Measurements from ENCODE around the gene ZNF507.

ZNF507 gene

GRCh38 chr19:32397671-32398101, 52.3 kb downstream of the ZNF507 start:
- no peak overlapping the region for H2BK5ac ChIP-seq (ENCODE audit: low read length)
- H3K4ac ChIP-seq (ENCODE audit: low read length), result no peak overlapping the region
- peaks cover 1% of the 10 kb centered on the region for H3K79me1 ChIP-seq (ENCODE audit: low read depth, low read length)
- H3K27me3 ChIP-seq (ENCODE audit: control insufficient read depth in 3 of 3, insufficient read depth in 3 of 3, low read depth in 1 of 3, low read length in 3 of 3), result no peaks in the 10 kb centered on the region
- no peak overlapping the region for H2BK12ac ChIP-seq (ENCODE audit: low read length)
- H4K8ac ChIP-seq (ENCODE audit: low read depth, low read length), result no peak overlapping the region
- no peak overlapping the region for H2BK15ac ChIP-seq (ENCODE audit: low read length)
- no peak for DNase-seq (ENCODE audit: low spot score)
- H3K9me3 ChIP-seq (replicated peaks in 1 of 2; ENCODE audit: control insufficient read depth in 2 of 2, insufficient read depth in 1 of 2, low read depth in 1 of 2, low read length in 2 of 2), result no peaks in the 10 kb centered on the region
- H3K18ac ChIP-seq (ENCODE audit: low read length), result no peak overlapping the region
- no CpG with 5 or more reads among the region's 5 CpGs for WGBS, 2 donors (ENCODE audit: extremely low coverage in 2 of 2, insufficient read length in 2 of 2, insufficient replicate concordance in 1 of 2)
- H3K14ac ChIP-seq (ENCODE audit: low read length), result no peak overlapping the region
- H2AK5ac ChIP-seq (ENCODE audit: low read depth, low read length), result no peak overlapping the region
- H3K23ac ChIP-seq (ENCODE audit: low read depth, low read length, poor library complexity), result no peak overlapping the region
- H3K4me2 ChIP-seq (ENCODE audit: insufficient read depth, low read length, poor library complexity, severe bottlenecking), result no peak overlapping the region
- H3K4me3 ChIP-seq (ENCODE audit: low read length in 2 of 2), result no peak overlapping the region
- H3K4me1 ChIP-seq (ENCODE audit: control insufficient read depth in 2 of 2, insufficient read depth in 1 of 2, low read depth in 1 of 2, low read length in 2 of 2), result no peaks in the 10 kb centered on the region
- no peak overlapping the region for H2BK120ac ChIP-seq (ENCODE audit: low read depth, low read length)
- H3K9ac ChIP-seq (ENCODE audit: low read depth, low read length, poor library complexity), result no peak overlapping the region
- no peak overlapping the region for H2AFZ ChIP-seq (ENCODE audit: low read length)
- no peak overlapping the region for H3K27ac ChIP-seq (replicated peaks; ENCODE audit: low read length)
- H4K91ac ChIP-seq (ENCODE audit: low read depth, low read length, poor library complexity), result no peak overlapping the region
- peaks cover 0 to 41% of the 10 kb centered on the region in 2 donors for H3K36me3 ChIP-seq (replicated peaks in 1 of 2; ENCODE audit: control insufficient read depth in 2 of 2, insufficient read depth in 2 of 2, low read length in 2 of 2)

- H3K27me3 ChIP-seq (ENCODE audit: control insufficient read depth in 3 of 3, insufficient read depth in 3 of 3, low read depth in 1 of 3, low read length in 3 of 3), result no peaks in the 10 kb centered on the region
- H3K18ac ChIP-seq (ENCODE audit: low read length), result no peak overlapping the region
- no CpG with 5 or more reads among the region's 1 CpG for WGBS, 2 donors (ENCODE audit: extremely low coverage in 2 of 2, insufficient read length in 2 of 2, insufficient replicate concordance in 1 of 2)
- H3K4ac ChIP-seq (ENCODE audit: low read length), result no peak overlapping the region
- H3K14ac ChIP-seq (ENCODE audit: low read length), result no peak overlapping the region
- no peak overlapping the region for H3K23ac ChIP-seq (ENCODE audit: low read depth, low read length, poor library complexity)
- no peak overlapping the region for H4K8ac ChIP-seq (ENCODE audit: low read depth, low read length)
- peaks cover 7 to 9% of the 10 kb centered on the region in 2 donors for H3K4me1 ChIP-seq (ENCODE audit: control insufficient read depth in 2 of 2, insufficient read depth in 1 of 2, low read depth in 1 of 2, low read length in 2 of 2)
- no peak overlapping the region for H2BK120ac ChIP-seq (ENCODE audit: low read depth, low read length)
- no peak overlapping the region for H2BK15ac ChIP-seq (ENCODE audit: low read length)
- H3K9me3 ChIP-seq (replicated peaks in 1 of 2; ENCODE audit: control insufficient read depth in 2 of 2, insufficient read depth in 1 of 2, low read depth in 1 of 2, low read length in 2 of 2), result no peaks in the 10 kb centered on the region
- no peak overlapping the region for H3K4me2 ChIP-seq (ENCODE audit: insufficient read depth, low read length, poor library complexity, severe bottlenecking)
- no peak overlapping the region for H3K27ac ChIP-seq (replicated peaks; ENCODE audit: low read length)
- H2BK5ac ChIP-seq (ENCODE audit: low read length), result no peak overlapping the region
- H2AFZ ChIP-seq (ENCODE audit: low read length), result no peak overlapping the region
- no peak for DNase-seq (ENCODE audit: low spot score)
- H3K79me1 ChIP-seq (ENCODE audit: low read depth, low read length), result peaks cover 2% of the 10 kb centered on the region
- H4K91ac ChIP-seq (ENCODE audit: low read depth, low read length, poor library complexity), result no peak overlapping the region
- H3K4me3 ChIP-seq (ENCODE audit: low read length in 2 of 2), result no peak overlapping the region
- no peak overlapping the region for H2BK12ac ChIP-seq (ENCODE audit: low read length)
- H2AK5ac ChIP-seq (ENCODE audit: low read depth, low read length), result no peak overlapping the region
- H3K9ac ChIP-seq (ENCODE audit: low read depth, low read length, poor library complexity), result no peak overlapping the region
- H3K36me3 ChIP-seq (replicated peaks in 1 of 2; ENCODE audit: control insufficient read depth in 2 of 2, insufficient read depth in 2 of 2, low read length in 2 of 2), result peaks cover 0 to 21% of the 10 kb centered on the region in 2 donors
Measured at GRCh38 chr19:32401992-32402391, 56.6 kb downstream of the ZNF507 start.

- no peak overlapping the region for H3K23ac ChIP-seq (ENCODE audit: low read depth, low read length, poor library complexity)
- H4K8ac ChIP-seq (ENCODE audit: low read depth, low read length), result no peak overlapping the region
- H2BK120ac ChIP-seq (ENCODE audit: low read depth, low read length), result no peak overlapping the region
- WGBS, 2 donors (ENCODE audit: extremely low coverage in 2 of 2, insufficient read length in 2 of 2, insufficient replicate concordance in 1 of 2), result no CpG with 5 or more reads among the region's 5 CpGs
- no peaks in the 10 kb centered on the region for H3K9me3 ChIP-seq (replicated peaks in 1 of 2; ENCODE audit: control insufficient read depth in 2 of 2, insufficient read depth in 1 of 2, low read depth in 1 of 2, low read length in 2 of 2)
- H3K18ac ChIP-seq (ENCODE audit: low read length), result no peak overlapping the region
- H3K14ac ChIP-seq (ENCODE audit: low read length), result no peak overlapping the region
- no peak overlapping the region for H2BK12ac ChIP-seq (ENCODE audit: low read length)
- H3K4ac ChIP-seq (ENCODE audit: low read length), result no peak overlapping the region
- no peak overlapping the region for H3K9ac ChIP-seq (ENCODE audit: low read depth, low read length, poor library complexity)
- H3K27me3 ChIP-seq (ENCODE audit: control insufficient read depth in 3 of 3, insufficient read depth in 3 of 3, low read depth in 1 of 3, low read length in 3 of 3), result no peaks in the 10 kb centered on the region
- peaks cover 7 to 9% of the 10 kb centered on the region in 2 donors for H3K4me1 ChIP-seq (ENCODE audit: control insufficient read depth in 2 of 2, insufficient read depth in 1 of 2, low read depth in 1 of 2, low read length in 2 of 2)
- peak overlapping the region; percentile 12 for H3K27ac ChIP-seq (replicated peaks; ENCODE audit: low read length)
- H3K4me2 ChIP-seq (ENCODE audit: insufficient read depth, low read length, poor library complexity, severe bottlenecking), result no peak overlapping the region
- peaks cover 5% of the 10 kb centered on the region for H3K79me1 ChIP-seq (ENCODE audit: low read depth, low read length)
- H3K36me3 ChIP-seq (replicated peaks in 1 of 2; ENCODE audit: control insufficient read depth in 2 of 2, insufficient read depth in 2 of 2, low read length in 2 of 2), result peaks cover 0 to 26% of the 10 kb centered on the region in 2 donors
- no peak overlapping the region for H3K4me3 ChIP-seq (ENCODE audit: low read length in 2 of 2)
- DNase-seq (ENCODE audit: low spot score), result no peak
- H4K91ac ChIP-seq (ENCODE audit: low read depth, low read length, poor library complexity), result no peak overlapping the region
- no peak overlapping the region for H2AFZ ChIP-seq (ENCODE audit: low read length)
- no peak overlapping the region for H2BK15ac ChIP-seq (ENCODE audit: low read length)
- no peak overlapping the region for H2BK5ac ChIP-seq (ENCODE audit: low read length)
- no peak overlapping the region for H2AK5ac ChIP-seq (ENCODE audit: low read depth, low read length)
Measured at GRCh38 chr19:32403291-32403995, 58.0 kb downstream of the ZNF507 start.

DNA sequence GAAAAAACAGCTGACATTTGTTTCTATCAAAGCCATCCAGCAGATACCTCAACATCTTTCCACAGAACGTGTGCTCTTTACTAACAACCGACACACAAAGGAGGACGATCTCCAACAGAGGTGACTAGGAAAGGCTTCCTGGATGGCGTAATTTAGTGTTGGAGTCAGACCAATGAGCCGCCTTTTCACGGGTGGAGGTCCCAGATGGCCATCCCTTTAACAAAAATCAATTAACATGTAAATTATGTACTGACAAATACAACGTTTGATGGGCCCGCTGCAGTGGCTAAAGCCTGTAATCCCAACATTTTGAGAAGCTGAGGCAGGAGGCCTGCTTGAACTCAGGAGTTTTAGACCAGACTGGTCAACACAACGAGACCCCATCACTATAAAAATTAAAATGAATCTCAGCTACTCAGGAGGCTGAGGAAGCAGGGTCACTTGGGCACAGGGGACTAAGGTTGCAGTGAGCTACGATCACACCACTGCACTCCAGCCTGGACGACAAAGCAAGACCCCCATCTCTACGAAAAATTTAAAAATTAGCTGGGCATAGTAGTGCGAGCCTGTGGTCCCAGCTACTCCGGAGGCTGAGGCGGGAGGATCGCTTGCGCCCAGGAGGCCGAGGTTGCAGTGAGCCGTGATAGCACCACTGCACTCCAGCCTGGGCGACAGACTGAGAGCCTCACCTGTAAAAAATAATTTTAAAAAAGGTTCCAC, 59.0 kb downstream of the ZNF507 start:
- H3K4me3 ChIP-seq (ENCODE audit: low read length in 2 of 2), result peak overlapping the region; percentile 98 to 99
- H2BK12ac ChIP-seq (ENCODE audit: low read length), result no peak overlapping the region
- H3K4ac ChIP-seq (ENCODE audit: low read length), result no peak overlapping the region
- peaks cover 3 to 27% of the 10 kb centered on the region in 2 donors for H3K36me3 ChIP-seq (replicated peaks in 1 of 2; ENCODE audit: control insufficient read depth in 2 of 2, insufficient read depth in 2 of 2, low read length in 2 of 2)
- no peak overlapping the region for H3K9ac ChIP-seq (ENCODE audit: low read depth, low read length, poor library complexity)
- no CpG with 5 or more reads among the region's 20 CpGs for WGBS, 2 donors (ENCODE audit: extremely low coverage in 2 of 2, insufficient read length in 2 of 2, insufficient replicate concordance in 1 of 2)
- no peak overlapping the region for H3K14ac ChIP-seq (ENCODE audit: low read length)
- H3K27ac ChIP-seq (replicated peaks; ENCODE audit: low read length), result peak overlapping the region; percentile 92
- peaks cover 7 to 9% of the 10 kb centered on the region in 2 donors for H3K4me1 ChIP-seq (ENCODE audit: control insufficient read depth in 2 of 2, insufficient read depth in 1 of 2, low read depth in 1 of 2, low read length in 2 of 2)
- H2BK5ac ChIP-seq (ENCODE audit: low read length), result no peak overlapping the region
- peaks cover 5% of the 10 kb centered on the region for H3K79me1 ChIP-seq (ENCODE audit: low read depth, low read length)
- peak overlapping the region; percentile 97 for H2AK5ac ChIP-seq (ENCODE audit: low read depth, low read length)
- DNase-seq (ENCODE audit: low spot score), result peak; percentile 26
- H4K8ac ChIP-seq (ENCODE audit: low read depth, low read length), result no peak overlapping the region
- H3K9me3 ChIP-seq (replicated peaks in 1 of 2; ENCODE audit: control insufficient read depth in 2 of 2, insufficient read depth in 1 of 2, low read depth in 1 of 2, low read length in 2 of 2), result no peaks in the 10 kb centered on the region
- H2BK15ac ChIP-seq (ENCODE audit: low read length), result no peak overlapping the region
- H2AFZ ChIP-seq (ENCODE audit: low read length), result no peak overlapping the region
- peak overlapping the region; percentile 67 for H3K4me2 ChIP-seq (ENCODE audit: insufficient read depth, low read length, poor library complexity, severe bottlenecking)
- peak overlapping the region; percentile 34 for H3K18ac ChIP-seq (ENCODE audit: low read length)
- H3K27me3 ChIP-seq (ENCODE audit: control insufficient read depth in 3 of 3, insufficient read depth in 3 of 3, low read depth in 1 of 3, low read length in 3 of 3), result no peaks in the 10 kb centered on the region
- H3K23ac ChIP-seq (ENCODE audit: low read depth, low read length, poor library complexity), result no peak overlapping the region
- no peak overlapping the region for H4K91ac ChIP-seq (ENCODE audit: low read depth, low read length, poor library complexity)
- no peak overlapping the region for H2BK120ac ChIP-seq (ENCODE audit: low read depth, low read length)

All from neuronal stem cell (in vitro differentiated cells).